HG03558 (cell line): ENCODE data around the gene INSIG2.

Experiments used
- ATAC-seq: cut with Tn5 transposase; IDR thresholded peaks from one replicate; pipeline ENCODE4 v1.9.1; 2021; ENCODE audit warnings: moderate number of reproducible peaks; ENCODE audit not compliant: unreplicated experiment; ENCODE audit errors: extremely low read depth

The INSIG2 gene

GRCh38 chr2:118123561-118124232 lies 35.4 kb downstream of the INSIG2 start:
- ATAC-seq, result no peak

GRCh38 chr2:118124288-118124891 lies 36.1 kb downstream of the INSIG2 start:
- no peak for ATAC-seq

- no peak for ATAC-seq
Measured at GRCh38 chr2:118127250-118127649, 39.0 kb downstream of the INSIG2 start.

- no peak for ATAC-seq
Measured at GRCh38 chr2:118128826-118129225, 40.6 kb downstream of the INSIG2 start.

- ATAC-seq, result no peak
Measured at GRCh38 chr2:118130385-118130784, 42.1 kb downstream of the INSIG2 start.

GRCh38 chr2:118131771-118132170 lies 43.5 kb downstream of the INSIG2 start:
- no peak for ATAC-seq

- no peak for ATAC-seq
Measured at GRCh38 chr2:118133916-118134315, 45.6 kb downstream of the INSIG2 start.

GRCh38 chr2:118134650-118135049 lies 46.4 kb downstream of the INSIG2 start:
- ATAC-seq, result no peak

- ATAC-seq, result no peak
Measured at GRCh38 chr2:118145207-118145606, 56.9 kb downstream of the INSIG2 start.

- ATAC-seq, result no peak
Measured at GRCh38 chr2:118145806-118146205, 57.5 kb downstream of the INSIG2 start.

GRCh38 chr2:118146315-118147283 lies 58.3 kb downstream of the INSIG2 start:
- ATAC-seq, result no peak

GRCh38 chr2:118148133-118148532 lies 59.9 kb downstream of the INSIG2 start:
- ATAC-seq, result peak; percentile 52

- ATAC-seq, result no peak
Measured at GRCh38 chr2:118148809-118149208, 60.5 kb downstream of the INSIG2 start.

GRCh38 chr2:118150294-118150693 lies 62.0 kb downstream of the INSIG2 start:
- no peak for ATAC-seq

GRCh38 chr2:118151831-118152230 lies 63.6 kb downstream of the INSIG2 start:
- no peak for ATAC-seq

- ATAC-seq, result no peak
Measured at GRCh38 chr2:118153433-118153832, 65.2 kb downstream of the INSIG2 start.

GRCh38 chr2:118154176-118154575 lies 65.9 kb downstream of the INSIG2 start:
- ATAC-seq, result no peak
